NOMO-1 (cell line): ENCODE data around the gene PALMD.

ENCODE experiments used
- DNase-seq, 2 experiments: peaks; one replicate each; lab custom pipeline; 2025; ENCODE audit not compliant: unreplicated experiment in 2 of 2; lab: John Stamatoyannopoulos, UW

PALMD gene

DNA sequence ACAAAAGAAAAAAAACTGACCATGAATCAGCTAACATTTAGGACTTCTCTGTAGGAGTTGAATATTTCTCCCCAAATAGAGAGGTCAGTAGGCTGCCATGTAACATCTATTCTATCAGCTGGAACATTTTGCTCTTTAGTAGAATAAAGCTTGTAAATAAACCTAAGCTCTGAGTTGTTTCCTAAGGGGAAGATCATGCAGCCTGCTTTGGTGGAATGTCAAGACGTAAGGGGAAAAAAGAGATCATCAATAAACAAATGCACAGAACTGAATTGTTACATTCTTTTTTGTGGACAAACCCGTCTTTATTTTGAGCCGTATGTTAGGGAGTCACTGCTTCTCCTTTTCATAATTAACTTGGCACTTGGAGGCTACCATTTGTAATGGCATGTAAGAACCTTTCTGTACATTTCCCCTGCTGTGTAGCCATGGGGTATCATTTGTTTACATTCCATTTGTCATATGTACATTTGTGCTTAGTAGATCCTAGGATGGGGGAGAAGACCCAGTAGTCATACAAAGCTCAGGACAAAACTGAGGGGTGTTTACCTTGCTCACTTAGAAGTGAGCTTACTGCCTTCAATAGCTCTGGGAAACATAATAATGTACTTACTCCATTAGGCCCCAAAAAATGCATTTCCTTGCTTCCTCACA, 10.8 kb upstream of the PALMD start:
- no peak for DNase-seq

- no peak for DNase-seq
Observed at GRCh38 chr1:99635664-99636063, 10.2 kb upstream of the PALMD start.

GRCh38 chr1:99636647-99637175, 9.2 kb upstream of the PALMD start:
- DNase-seq = no peak

DNA sequence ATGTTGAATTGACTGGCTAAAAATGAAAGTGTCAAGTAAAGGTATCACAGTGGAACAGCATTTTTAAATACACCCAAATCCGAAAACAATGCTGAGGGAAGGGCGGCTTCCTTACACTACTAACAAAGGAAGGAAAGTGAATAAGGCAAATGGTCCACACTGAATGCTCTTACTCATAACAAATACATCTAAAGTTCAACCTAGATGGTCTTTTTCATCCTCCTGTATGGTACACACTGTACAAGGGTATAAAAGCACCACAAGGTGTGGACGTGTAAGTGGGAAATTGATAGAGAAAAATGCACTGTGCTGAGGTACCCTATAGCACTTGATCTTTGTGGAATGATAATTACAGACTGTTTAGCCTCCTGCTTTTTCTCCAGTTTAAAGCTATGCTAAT, 7.1 kb upstream of the PALMD start:
- no peak for DNase-seq

DNA sequence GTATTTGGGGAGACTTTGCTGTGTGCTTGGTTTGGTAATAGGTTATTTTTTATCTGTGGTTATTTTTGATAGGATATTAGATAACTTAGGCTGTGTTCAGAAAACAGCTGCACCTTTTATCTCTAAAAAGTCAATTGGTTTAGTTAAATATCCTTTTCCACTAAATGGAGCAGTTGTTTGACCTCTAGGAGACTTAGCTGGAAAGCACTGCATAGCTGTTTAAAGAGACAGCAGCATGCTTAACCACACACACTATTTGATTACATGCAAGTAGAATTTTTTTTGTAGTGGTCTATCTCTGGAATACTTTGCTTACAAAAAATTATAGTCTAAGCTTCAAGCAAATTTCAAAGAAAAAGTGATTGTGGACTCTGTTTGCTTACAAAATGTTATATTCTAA, 6.5 kb upstream of the PALMD start:
- no peak for DNase-seq

DNA sequence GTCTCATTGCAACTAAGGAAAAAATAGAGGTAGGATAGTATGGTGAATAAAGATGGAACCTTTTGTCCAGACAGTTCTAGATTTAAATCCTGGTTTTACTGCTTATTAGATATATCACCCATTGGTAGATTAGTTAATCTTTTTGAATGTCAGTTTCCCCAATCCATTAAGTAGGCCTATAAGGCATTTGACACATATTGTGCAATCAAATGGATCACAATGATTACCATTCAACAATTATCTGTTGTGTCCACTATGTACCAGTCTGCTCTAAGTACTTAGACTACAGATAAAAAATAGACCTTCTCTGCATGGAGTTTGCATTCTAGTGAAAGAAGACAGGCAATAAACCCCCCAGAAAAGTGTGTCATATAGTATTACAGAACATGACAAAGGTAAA, 6.0 kb upstream of the PALMD start:
- no peak for DNase-seq

- no peak for DNase-seq
Observed at GRCh38 chr1:99640672-99641071, 5.2 kb upstream of the PALMD start.

DNA sequence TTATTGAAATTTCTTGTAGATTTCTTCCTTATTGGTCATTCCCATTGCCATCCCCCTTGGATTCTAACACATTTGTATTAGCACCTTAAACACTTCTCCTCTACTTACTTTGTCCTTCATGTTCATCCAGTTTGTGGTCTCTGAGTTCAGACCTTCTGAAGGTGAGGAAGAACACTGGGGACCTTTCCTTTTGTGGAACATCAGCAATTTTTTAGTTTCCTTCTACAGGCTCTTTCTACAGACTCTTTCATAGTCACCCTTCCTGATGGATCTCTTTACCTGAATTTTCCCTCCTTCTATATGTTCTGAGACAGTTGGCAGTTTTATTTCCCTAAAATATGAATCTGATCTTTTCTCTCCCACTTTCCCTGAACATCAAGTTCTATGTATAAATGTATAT, 4.4 kb upstream of the PALMD start:
- no peak for DNase-seq

DNA sequence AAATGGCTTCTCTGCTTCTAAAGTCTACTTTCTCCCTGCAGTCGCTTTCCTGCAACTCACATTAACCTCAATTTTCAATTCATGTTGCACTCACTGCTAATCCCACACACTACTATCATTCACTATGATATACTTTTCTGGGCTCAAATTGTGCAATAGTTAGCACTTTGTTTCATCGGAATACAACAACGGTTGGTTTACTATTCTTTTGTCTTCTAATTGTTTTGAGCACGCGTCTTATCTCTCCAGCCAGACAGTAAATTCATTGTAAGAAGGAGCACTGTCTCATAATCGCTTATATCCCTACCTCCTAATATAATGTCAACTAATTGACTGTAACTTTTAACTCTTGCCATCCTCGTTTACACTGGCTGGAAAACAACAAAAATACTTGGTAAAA, 3.9 kb upstream of the PALMD start:
- DNase-seq = no peak

- DNase-seq = no peak
Observed at GRCh38 chr1:99643021-99643779, 2.7 kb upstream of the PALMD start.

- no peak for DNase-seq
Observed at GRCh38 chr1:99644279-99645004, 1.5 kb upstream of the PALMD start.

DNA sequence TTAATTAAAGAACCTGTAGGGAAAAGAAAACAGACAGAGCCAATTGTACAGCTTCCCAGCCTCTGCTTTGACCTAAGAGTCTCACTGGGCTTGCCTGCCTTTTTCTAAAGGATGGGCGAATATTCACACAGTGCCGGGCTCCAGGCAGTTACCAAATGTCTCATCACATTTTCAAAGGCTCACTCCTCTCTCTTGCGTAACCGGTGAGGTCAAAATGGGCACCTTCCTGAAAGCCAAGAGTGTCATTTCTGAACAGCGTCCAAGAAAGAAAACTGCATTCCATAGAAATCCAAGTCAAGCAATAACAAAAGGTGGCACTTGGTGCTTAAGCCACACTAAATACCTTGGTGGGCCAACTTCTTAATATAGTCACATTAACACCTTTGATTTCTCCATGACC, 710 bp upstream of the PALMD start:
- no peak for DNase-seq

DNA sequence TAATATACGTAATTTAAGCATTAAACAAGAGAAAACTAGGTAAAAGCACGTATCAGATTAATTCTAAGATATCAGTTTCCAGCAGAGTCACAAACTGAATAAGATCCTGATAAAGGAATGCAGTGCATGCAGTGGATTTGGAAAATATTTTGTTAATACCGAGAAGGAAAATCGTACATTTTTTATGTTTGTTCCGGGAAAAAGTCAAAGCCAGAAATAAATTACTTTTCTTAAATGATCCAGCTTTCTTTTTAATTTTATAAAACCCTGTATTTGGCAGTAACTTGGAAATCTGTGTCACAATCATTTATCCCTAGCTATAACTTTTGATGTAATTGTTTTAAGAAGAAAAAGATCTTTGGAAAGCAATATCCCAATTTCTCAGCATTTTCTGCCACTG, 955 bp downstream of the PALMD start:
- no peak for DNase-seq

- DNase-seq = no peak
Observed at GRCh38 chr1:99647490-99647889, 1.6 kb downstream of the PALMD start.

DNA sequence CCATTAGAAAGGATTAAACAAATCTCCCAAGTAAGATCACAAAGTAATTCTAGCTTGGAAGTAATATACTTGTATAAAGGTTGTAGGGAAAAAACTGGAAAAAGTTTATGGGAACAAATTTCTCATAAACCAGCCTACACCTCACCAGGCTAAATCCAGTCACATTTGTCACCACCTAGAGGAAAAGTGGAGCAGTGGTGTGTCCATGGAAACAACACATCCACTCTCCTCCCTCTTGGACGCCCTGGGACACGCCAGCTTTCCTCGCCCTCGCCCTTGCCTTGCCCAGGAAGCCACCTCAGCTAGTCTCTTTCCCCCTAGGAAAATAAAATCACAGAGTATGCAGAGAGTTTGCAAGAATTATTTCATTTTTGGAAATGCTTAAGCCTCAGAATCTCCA, 2.2 kb downstream of the PALMD start:
- DNase-seq = no peak

DNA sequence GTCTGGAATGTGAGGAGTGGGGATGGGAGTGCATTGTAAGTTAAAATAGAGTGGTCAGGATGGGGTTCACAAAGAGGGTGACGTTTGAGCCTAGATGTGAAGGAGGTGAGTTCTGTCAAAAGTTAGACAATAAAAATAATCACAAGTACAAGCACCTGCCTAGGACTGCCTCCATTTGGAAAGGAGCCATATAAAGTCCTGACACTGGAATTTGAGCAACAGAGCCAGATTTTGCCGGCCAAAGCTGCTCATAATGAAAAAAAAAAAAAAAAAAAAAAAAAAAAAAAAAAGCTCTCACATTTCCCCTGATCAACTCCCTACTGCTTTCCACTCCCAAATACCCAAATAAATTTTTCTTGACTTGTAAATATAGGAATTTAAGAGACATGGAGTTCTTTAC, 4.1 kb downstream of the PALMD start:
- no peak for DNase-seq

DNA sequence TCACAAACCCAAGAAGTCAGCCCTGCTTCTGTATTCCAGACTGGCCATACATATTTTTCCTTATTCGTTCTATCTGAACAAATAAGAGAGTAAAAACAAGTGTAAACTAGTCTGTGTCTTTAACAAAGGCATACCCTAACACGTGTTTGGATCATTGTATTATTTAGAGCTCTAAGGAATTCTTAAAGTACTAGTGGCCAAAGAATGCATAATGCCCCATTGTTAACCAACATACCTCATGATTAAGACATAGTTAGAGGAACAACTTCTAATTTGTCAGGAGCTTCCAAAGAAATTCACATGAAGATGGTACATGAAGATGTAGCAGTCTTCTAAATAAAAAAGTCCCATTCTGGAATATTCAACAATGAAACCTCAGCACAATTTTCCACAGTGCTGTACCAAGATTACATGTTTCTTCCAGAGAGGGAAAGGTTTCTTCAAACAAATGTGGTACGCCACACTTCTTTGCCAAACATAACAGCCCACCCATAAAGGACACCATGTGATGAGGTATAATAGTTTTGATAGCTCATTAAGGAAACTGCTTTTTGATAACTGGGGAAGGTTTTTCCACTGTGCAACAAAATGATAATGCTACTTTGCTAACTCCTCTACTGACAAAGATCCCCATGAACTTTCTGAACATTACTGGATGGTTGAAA, 5.0 kb downstream of the PALMD start:
- DNase-seq = no peak

DNA sequence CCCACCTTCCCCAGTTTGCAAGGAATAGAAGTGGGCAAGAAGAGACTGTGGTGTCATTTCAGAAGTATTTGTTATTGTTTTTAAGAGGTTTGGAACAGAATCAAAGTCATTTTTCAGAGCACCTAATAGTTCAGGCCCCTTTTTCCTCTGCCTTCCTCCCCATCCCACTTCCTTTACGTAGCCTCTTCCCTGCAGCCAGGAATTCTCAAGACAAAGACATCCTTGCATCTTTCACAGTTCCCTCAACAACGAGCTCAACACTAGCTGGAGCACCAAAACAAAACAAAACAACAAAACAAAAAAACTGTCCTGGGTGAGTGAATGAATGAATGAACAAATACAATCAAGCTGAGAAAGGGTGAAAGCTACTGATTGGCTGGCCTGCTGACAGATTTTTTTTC, 7.0 kb downstream of the PALMD start:
- DNase-seq = no peak

DNA sequence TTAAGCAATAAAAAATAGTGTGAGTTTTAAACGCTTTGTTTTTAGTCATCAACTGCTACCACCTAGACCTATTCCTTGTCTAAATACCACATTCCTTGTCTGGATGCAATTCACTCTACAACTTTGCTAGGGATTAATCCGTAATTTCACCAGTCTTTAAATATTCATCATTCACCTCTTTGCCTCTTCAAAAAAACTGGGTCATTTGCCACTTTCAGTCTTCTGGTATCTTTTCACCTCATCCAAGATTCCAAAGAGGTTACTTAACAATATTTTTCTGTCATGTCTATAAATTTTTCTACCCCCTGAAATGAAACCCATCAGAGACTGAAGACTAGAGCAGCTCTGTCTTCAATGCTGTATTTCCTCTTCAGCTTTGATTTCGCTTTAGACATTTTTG, 9.5 kb downstream of the PALMD start:
- no peak for DNase-seq

GRCh38 chr1:99656701-99657100, 10.8 kb downstream of the PALMD start:
- DNase-seq = no peak
